B cell (primary cell): ENCODE data around the gene CCDC85C. TPM values are rescaled to one million over a fixed set of nuclear protein-coding genes. Genes with fewer than 3 reads are reported as not detected.

Experiments
- ATAC-seq: fragments of 200-7000 bp; cut with Tn5 transposase; one replicate; pipeline ENCODE4 v1.10.0; 2021; ENCODE audit warnings: low read depth, mild to moderate bottlenecking, moderate number of reproducible peaks, moderate library complexity
- CTCF ChIA-PET: fragments of 350-600 bp; sonication (Branson Sonifier 250); formaldehyde crosslinking; loops from one replicate; lab custom pipeline; 2021; ENCODE audit warnings: antibody characterized with exemption, inconsistent platforms; lab: Charles Lee
- POLR2A ChIA-PET: fragments of 350-600 bp; sonication (Branson Sonifier 250); formaldehyde crosslinking; loops from one replicate; lab custom pipeline; 2021; ENCODE audit warnings: antibody characterized with exemption; lab: Charles Lee
- DNase-seq: peaks from one replicate; pipeline ENCODE4 v3.0.0; 2013
- H2AFZ ChIP-seq: 2 replicates; pipeline ENCODE4 v1.6.1; 2012; ENCODE audit warnings: mild to moderate bottlenecking, low read depth, low read length; ENCODE audit not compliant: insufficient read depth, poor library complexity, severe bottlenecking
- H3K27ac ChIP-seq, 2 donors: 1 replicate in 1 of 2; 2 replicates in 1 of 2; pipeline ENCODE4 v1.5.1; 2012 to 2013; ENCODE audit warnings: low read length in 2 of 2, mild to moderate bottlenecking in 2 of 2, moderate library complexity in 1 of 2
- H3K27me3 ChIP-seq, 4 experiments: fragments of 200-600 bp in 1 of 4; sonication (generic) in 1 of 4; replicated peaks in 1 of 4; 1 replicate in 2 of 4; 2 replicates in 2 of 4; pipeline versions ENCODE4 v1.6.1 to v1.7.0; 2013 to 2016; ENCODE audit warnings: low read length in 3 of 4, mild to moderate bottlenecking in 2 of 4, mixed read lengths in 1 of 4, moderate library complexity in 1 of 4; ENCODE audit not compliant: insufficient read depth in 4 of 4, control insufficient read depth in 3 of 4; ENCODE audit errors: control extremely low read depth in 1 of 4
- H3K36me3 ChIP-seq, 2 experiments: replicated peaks in 1 of 2; 1 replicate in 1 of 2; 2 replicates in 1 of 2; pipeline versions ENCODE4 v1.6.1 to v1.7.1; 2013; ENCODE audit warnings: low read length in 1 of 2; ENCODE audit not compliant: insufficient read depth in 2 of 2, control insufficient read depth in 1 of 2; ENCODE audit errors: control extremely low read depth in 1 of 2, extremely low read depth in 1 of 2
- H3K4me1 ChIP-seq, 2 donors: fragments of 200-600 bp in 1 of 2; sonication (generic) in 1 of 2; 1 replicate in 1 of 2; 2 replicates in 1 of 2; pipeline versions ENCODE4 v1.5.1 to v1.6.1; 2013 to 2017; ENCODE audit warnings: low read length in 2 of 2; ENCODE audit not compliant: control insufficient read depth in 2 of 2, insufficient read depth in 2 of 2
- H3K4me2 ChIP-seq: replicated peaks from 2 replicates; pipeline ENCODE3; 2012; ENCODE audit warnings: mild to moderate bottlenecking, low read depth, low read length; ENCODE audit not compliant: poor library complexity, severe bottlenecking
- H3K4me3 ChIP-seq, 5 experiments: fragments of 200-600 bp in 1 of 5; sonication (generic) in 1 of 5; 1 replicate in 3 of 5; 2 replicates in 2 of 5; pipeline versions ENCODE4 v1.5.1 to v1.7.0; 2011 to 2016; ENCODE audit warnings: low read length in 4 of 5, mild to moderate bottlenecking in 4 of 5, low read depth in 2 of 5, control low read depth in 1 of 5, moderate library complexity in 1 of 5; ENCODE audit not compliant: insufficient read depth in 1 of 5; ENCODE audit errors: control extremely low read depth in 1 of 5, extremely low read depth in 1 of 5
- H3K79me2 ChIP-seq: fragments of 200-600 bp; sonication (generic); one replicate; pipeline ENCODE4 v1.6.0; 2016; ENCODE audit warnings: low read length; ENCODE audit not compliant: control insufficient read depth, insufficient read depth
- H3K9ac ChIP-seq: fragments of 200-600 bp; sonication (generic); 2 replicates; pipeline ENCODE4 v1.6.1; 2017; ENCODE audit warnings: mild to moderate bottlenecking, low read length, moderate library complexity
- H3K9me3 ChIP-seq, 3 donors: one replicate each; pipeline versions ENCODE4 v1.6.1 to v1.7.1; 2013; ENCODE audit warnings: low read length in 2 of 3; ENCODE audit not compliant: control insufficient read depth in 2 of 3, insufficient read depth in 1 of 3; ENCODE audit errors: control extremely low read depth in 1 of 3
- H4K20me1 ChIP-seq: 2 replicates; pipeline ENCODE4 v1.6.0; 2012; ENCODE audit warnings: mild to moderate bottlenecking, low read length; ENCODE audit not compliant: insufficient read depth, control insufficient read depth, poor library complexity, severe bottlenecking
- H3K27ac Mint-ChIP-seq: one replicate; pipeline ENCODE4 v1.8.0; 2021; ENCODE audit warnings: mixed read lengths
- H3K27me3 Mint-ChIP-seq: one replicate; pipeline ENCODE4 v1.8.0; 2021; ENCODE audit warnings: mixed read lengths
- H3K4me1 Mint-ChIP-seq: one replicate; pipeline ENCODE4 v1.8.0; 2021; ENCODE audit warnings: mixed read lengths
- H3K4me3 Mint-ChIP-seq: one replicate; pipeline ENCODE4 v1.8.0; 2021; ENCODE audit warnings: mixed read lengths
- H3K9me3 Mint-ChIP-seq: one replicate; pipeline ENCODE4 v1.8.0; 2022; ENCODE audit warnings: mixed read lengths; ENCODE audit not compliant: insufficient read depth
- EZH2 ChIP-seq: IDR thresholded peaks from 2 replicates; pipeline ENCODE4 v1.6.1; 2012; ENCODE audit warnings: borderline replicate concordance, low read depth, mild to moderate bottlenecking, moderate library complexity, low read length; ENCODE audit not compliant: insufficient read depth, poor library complexity, severe bottlenecking
- WGBS: methylation state at CpG from one replicate; pipeline ENCODE4 v1.1.5; 2013; ENCODE audit warnings: missing lambda C conversion rate; ENCODE audit not compliant: insufficient coverage; 5-methylcytosine and 5-hydroxymethylcytosine counted together
- intact Hi-C: fragments of 100-400 bp; cut with micrococcal nuclease; formaldehyde crosslinking; loops from one replicate; pipeline ENCODE4 v1.10.0; 2022
- polyA plus RNA-seq: library from polyadenylated mRNA; depleted of rRNA; stranded (reverse); fragments of >200 nt; gene quantifications from 2 replicates; pipeline ENCODE4 v1.2.3, GENCODE V29; 2012
- total RNA-seq, 2 donors: library from RNA; stranded (reverse); fragments of 120-200 nt in 1 of 2; gene quantifications; 1 replicate in 1 of 2; 2 replicates in 1 of 2; pipeline versions ENCODE4 v1.2.3 to v1.2.4, GENCODE V29; 2013 to 2022
- TF ChIP-seq, protein P1 (sequence below): fragments of 200-600 bp; IDR thresholded peaks from one replicate; pipeline ENCODE4 v1.8.0; 2022; ENCODE audit warnings: antibody characterized with exemption, mild to moderate bottlenecking

CCDC85C gene
- total and polyA plus RNA-seq, 2 donors (not counting 1 experiment from before 2014, with no cell fraction given): 0.52 to 2.7 TPM

DNA sequence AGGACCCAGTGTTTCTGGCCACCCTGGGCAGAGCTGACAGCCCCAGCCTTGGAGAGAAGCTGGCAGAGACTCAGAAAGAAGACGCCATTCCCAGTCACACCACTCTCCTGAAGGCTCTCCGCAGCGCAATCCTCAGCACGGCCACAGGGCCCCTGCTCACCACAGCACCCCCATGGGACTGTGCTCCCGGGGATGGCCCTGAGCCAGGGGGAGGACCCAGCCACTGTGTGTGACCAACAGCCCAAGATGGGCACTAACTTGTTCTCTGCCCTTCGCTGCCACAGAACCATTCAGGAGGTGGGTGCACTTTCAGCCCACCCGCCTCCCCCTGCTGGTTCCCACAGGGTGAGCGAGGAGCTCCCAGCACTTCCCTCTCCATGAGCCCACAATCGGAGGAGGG is 65.7 kb downstream of the CCDC85C start:
- WGBS: 84% methylated on average over 6 of the region's 9 CpGs
- Histone ChIP-seq H4K20me1 (no peaks in the 10 kb centered on the region), H3K9me3 (no peaks in the 10 kb centered on the region), H3K27ac (no peak overlapping the region), H3K36me3 (no peaks in the 10 kb centered on the region), H3K4me2 (no peak overlapping the region), H3K9ac (no peak overlapping the region), H3K79me2 (no peaks in the 10 kb centered on the region), H2AFZ (no peak overlapping the region), H3K4me1 (no peaks in the 10 kb centered on the region), H3K4me3 (no peak overlapping the region), H3K27me3 (no peaks in the 10 kb centered on the region)
- DNase-seq: no peak
- CTCF ChIA-PET: no interaction called here
- peaks cover 5% of the 10 kb centered on the region for H3K4me1 Mint-ChIP-seq
- H3K27me3 Mint-ChIP-seq: peaks cover 5% of the 10 kb centered on the region
- no peak overlapping the region for H3K4me3 Mint-ChIP-seq
- POLR2A ChIA-PET: no interaction called here
- no peak for ATAC-seq
- no peak overlapping the region for H3K27ac Mint-ChIP-seq
- intact Hi-C loops: no loop called here
- TF ChIP-seq EZH2: no peak
- TF ChIP-seq, protein P1, sequence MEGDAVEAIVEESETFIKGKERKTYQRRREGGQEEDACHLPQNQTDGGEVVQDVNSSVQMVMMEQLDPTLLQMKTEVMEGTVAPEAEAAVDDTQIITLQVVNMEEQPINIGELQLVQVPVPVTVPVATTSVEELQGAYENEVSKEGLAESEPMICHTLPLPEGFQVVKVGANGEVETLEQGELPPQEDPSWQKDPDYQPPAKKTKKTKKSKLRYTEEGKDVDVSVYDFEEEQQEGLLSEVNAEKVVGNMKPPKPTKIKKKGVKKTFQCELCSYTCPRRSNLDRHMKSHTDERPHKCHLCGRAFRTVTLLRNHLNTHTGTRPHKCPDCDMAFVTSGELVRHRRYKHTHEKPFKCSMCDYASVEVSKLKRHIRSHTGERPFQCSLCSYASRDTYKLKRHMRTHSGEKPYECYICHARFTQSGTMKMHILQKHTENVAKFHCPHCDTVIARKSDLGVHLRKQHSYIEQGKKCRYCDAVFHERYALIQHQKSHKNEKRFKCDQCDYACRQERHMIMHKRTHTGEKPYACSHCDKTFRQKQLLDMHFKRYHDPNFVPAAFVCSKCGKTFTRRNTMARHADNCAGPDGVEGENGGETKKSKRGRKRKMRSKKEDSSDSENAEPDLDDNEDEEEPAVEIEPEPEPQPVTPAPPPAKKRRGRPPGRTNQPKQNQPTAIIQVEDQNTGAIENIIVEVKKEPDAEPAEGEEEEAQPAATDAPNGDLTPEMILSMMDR: no peak
- no peaks in the 10 kb centered on the region for H3K9me3 Mint-ChIP-seq

- Histone ChIP-seq H3K9me3 (no peaks in the 10 kb centered on the region), H3K27me3 (no peaks in the 10 kb centered on the region), H3K36me3 (no peaks in the 10 kb centered on the region), H3K4me3 (no peak overlapping the region), H3K4me2 (no peak overlapping the region), H3K9ac (no peak overlapping the region), H4K20me1 (no peaks in the 10 kb centered on the region), H2AFZ (no peak overlapping the region), H3K27ac (no peak overlapping the region), H3K79me2 (no peaks in the 10 kb centered on the region), H3K4me1 (no peaks in the 10 kb centered on the region)
- WGBS: 100% methylated on average over 3 of the region's 6 CpGs
- ATAC-seq (no peak), DNase-seq (no peak)
- intact Hi-C loops: no loop called here
- Mint-ChIP-seq H3K4me3 (no peak overlapping the region), H3K27ac (no peak overlapping the region), H3K9me3 (no peaks in the 10 kb centered on the region), H3K27me3 (peaks cover 5% of the 10 kb centered on the region), H3K4me1 (peaks cover 5% of the 10 kb centered on the region)
- CTCF ChIA-PET: no interaction called here
- POLR2A ChIA-PET: no interaction called here
- TF ChIP-seq, protein P1: no peak
- no peak for TF ChIP-seq EZH2
Measured at GRCh38 chr14:99537399-99537798, 66.6 kb downstream of the CCDC85C start.
